Progenitor cell of endocrine pancreas (in vitro differentiated cells): Measurements from ENCODE around the gene KIF21B. TPM values are rescaled to one million over a fixed set of nuclear protein-coding genes. Genes with fewer than 3 reads are reported as not detected.

ENCODE experiments used
- DNase-seq: peaks from one replicate; pipeline ENCODE4 v3.0.0; 2021; ENCODE audit warnings: low spot score; ENCODE audit not compliant: unreplicated experiment
- H3K27ac Mint-ChIP-seq: 2 replicates; pipeline ENCODE4 v1.8.0; 2021; ENCODE audit warnings: mild to moderate bottlenecking, moderate library complexity, mixed read lengths
- H3K27me3 Mint-ChIP-seq: 2 replicates; pipeline ENCODE4 v1.8.0; 2021; ENCODE audit warnings: mixed read lengths
- H3K36me3 Mint-ChIP-seq: 2 replicates; pipeline ENCODE4 v1.8.0; 2022; ENCODE audit warnings: mixed read lengths; ENCODE audit not compliant: insufficient read depth
- H3K4me1 Mint-ChIP-seq: 2 replicates; pipeline ENCODE4 v1.8.0; 2021; ENCODE audit warnings: low read depth, mixed read lengths
- H3K4me3 Mint-ChIP-seq: 2 replicates; pipeline ENCODE4 v1.8.0; 2021; ENCODE audit warnings: low read depth, mild to moderate bottlenecking, moderate library complexity, mixed read lengths
- H3K9me3 Mint-ChIP-seq: 2 replicates; pipeline ENCODE4 v1.8.0; 2021; ENCODE audit warnings: low read depth, mixed read lengths
- CTCF ChIP-seq: fragments of 200-600 bp; sonication (generic); IDR thresholded peaks from one replicate; pipeline ENCODE4 v1.5.0; 2021; ENCODE audit warnings: antibody characterized with exemption, mild to moderate bottlenecking; ENCODE audit not compliant: unreplicated experiment
- total RNA-seq: library from RNA; stranded (reverse); gene quantifications from 2 replicates; pipeline ENCODE4 v1.2.1, GENCODE V29; 2021

Gene KIF21B
- total RNA-seq, 1 donor from 2014 or later = 11.4 TPM

- Mint-ChIP-seq H3K9me3 (no peaks in the 10 kb centered on the region), H3K36me3 (no peaks in the 10 kb centered on the region), H3K27me3 (peaks cover 13% of the 10 kb centered on the region), H3K4me3 (no peak overlapping the region), H3K4me1 (no peaks in the 10 kb centered on the region), H3K27ac (peak overlapping the region; percentile 31)
- no peak for TF ChIP-seq CTCF
- DNase-seq = no peak
Observed at GRCh38 chr1:201048521-201048920, 25.0 kb upstream of the KIF21B start.

- H3K9me3 Mint-ChIP-seq = no peaks in the 10 kb centered on the region
- no peaks in the 10 kb centered on the region for H3K4me1 Mint-ChIP-seq
- TF ChIP-seq CTCF = no peak
- peaks cover 13% of the 10 kb centered on the region for H3K27me3 Mint-ChIP-seq
- no peaks in the 10 kb centered on the region for H3K36me3 Mint-ChIP-seq
- H3K27ac Mint-ChIP-seq = no peak overlapping the region
- no peak for DNase-seq
- no peak overlapping the region for H3K4me3 Mint-ChIP-seq
Observed at GRCh38 chr1:201044119-201044518, 20.6 kb upstream of the KIF21B start.

GRCh38 chr1:201042779-201043461 lies 19.4 kb upstream of the KIF21B start:
- H3K4me1 Mint-ChIP-seq = no peaks in the 10 kb centered on the region
- H3K9me3 Mint-ChIP-seq = no peaks in the 10 kb centered on the region
- peak; percentile 47 for DNase-seq
- H3K27me3 Mint-ChIP-seq = peaks cover 7% of the 10 kb centered on the region
- H3K27ac Mint-ChIP-seq = no peak overlapping the region
- TF ChIP-seq CTCF = peak; percentile 87
- no peaks in the 10 kb centered on the region for H3K36me3 Mint-ChIP-seq
- H3K4me3 Mint-ChIP-seq = no peak overlapping the region

- no peak for DNase-seq
- no peak for TF ChIP-seq CTCF
- H3K9me3 Mint-ChIP-seq = no peaks in the 10 kb centered on the region
- no peak overlapping the region for H3K27ac Mint-ChIP-seq
- H3K4me3 Mint-ChIP-seq = no peak overlapping the region
- no peaks in the 10 kb centered on the region for H3K4me1 Mint-ChIP-seq
- no peaks in the 10 kb centered on the region for H3K36me3 Mint-ChIP-seq
- H3K27me3 Mint-ChIP-seq = peaks cover 5% of the 10 kb centered on the region
Observed at GRCh38 chr1:201041011-201041410, 17.5 kb upstream of the KIF21B start.

GRCh38 chr1:201039876-201040275 lies 16.4 kb upstream of the KIF21B start:
- Mint-ChIP-seq H3K4me3 (no peak overlapping the region), H3K36me3 (no peaks in the 10 kb centered on the region), H3K9me3 (no peaks in the 10 kb centered on the region), H3K27ac (no peak overlapping the region), H3K27me3 (peaks cover 1% of the 10 kb centered on the region), H3K4me1 (no peaks in the 10 kb centered on the region)
- no peak for DNase-seq
- TF ChIP-seq CTCF = no peak
